Peyer's patch (tissue), 4 donors: ENCODE data around the gene TMEM266. TPM values are rescaled to one million over a fixed set of nuclear protein-coding genes. Genes with fewer than 3 reads are reported as not detected.

Source experiments
- DNase-seq, 3 donors: peaks; one replicate each; pipeline ENCODE4 v3.0.0-alpha.2; 2017 to 2019
- H3K27ac ChIP-seq, 4 donors: fragments of 200-600 bp; sonication (generic); one replicate each; pipeline ENCODE4 v1.5.1; 2016 to 2019
- H3K27me3 ChIP-seq, 2 donors: fragments of 200-600 bp; sonication (generic); one replicate each; pipeline ENCODE4 v1.5.1; 2019
- H3K36me3 ChIP-seq, 3 donors: fragments of 200-600 bp; sonication (generic); one replicate each; pipeline ENCODE4 v1.5.1; 2016 to 2019
- H3K4me1 ChIP-seq, 4 donors: fragments of 200-600 bp; sonication (generic); one replicate each; pipeline ENCODE4 v1.5.1; 2016 to 2019
- H3K4me3 ChIP-seq, 4 donors: fragments of 200-600 bp; sonication (generic); 1 replicate in 3 of 4; 2 replicates in 1 of 4; pipeline ENCODE4 v1.5.1; 2016 to 2019; ENCODE audit warnings: mild to moderate bottlenecking in 1 of 4
- H3K9me3 ChIP-seq, 4 donors: fragments of 200-600 bp; sonication (generic); one replicate each; pipeline ENCODE4 v1.5.1; 2016 to 2019; ENCODE audit warnings: mild to moderate bottlenecking in 1 of 4
- CTCF ChIP-seq, 6 experiments: fragments of 450-650 bp in 4 of 6; fragments of 200-600 bp in 2 of 6; sonication (generic) in 1 of 6; IDR thresholded peaks; one replicate each; pipeline ENCODE4 v1.5.1; 2017 to 2019; ENCODE audit warnings: antibody characterized with exemption in 6 of 6, mild to moderate bottlenecking in 3 of 6, moderate library complexity in 1 of 6
- POLR2A ChIP-seq, 2 donors: fragments of 450-650 bp; IDR thresholded peaks; one replicate each; pipeline ENCODE4 v1.5.1; 2017; ENCODE audit warnings: antibody characterized with exemption in 2 of 2, mild to moderate bottlenecking in 2 of 2, moderate library complexity in 2 of 2
- total RNA-seq, 4 donors: library from RNA; depleted of rRNA; stranded (reverse); fragments of >200 nt; gene quantifications; one replicate each; pipeline ENCODE4 v1.1.0, GENCODE V29; 2016

Gene TMEM266
- total RNA-seq, 4 donors from 2014 or later: not detected

- Histone ChIP-seq H3K4me3 (no peak overlapping the region), H3K27me3 (no peaks in the 10 kb centered on the region), H3K9me3 (no peaks in the 10 kb centered on the region), H3K36me3 (no peaks in the 10 kb centered on the region), H3K4me1 (no peaks in the 10 kb centered on the region), H3K27ac (no peak overlapping the region)
- TF ChIP-seq POLR2A (IDR thresholded peaks at IDR 0.05): no peak
- no peak for TF ChIP-seq CTCF (IDR thresholded peaks at IDR 0.05)
- DNase-seq: no peak
These were observed 121.9 kb downstream of the TMEM266 start for GRCh38 chr15:76181705-76182107.

GRCh38 chr15:76183930-76184649, 124.3 kb downstream of the TMEM266 start:
- Histone ChIP-seq H3K4me1 (no peaks in the 10 kb centered on the region), H3K36me3 (no peaks in the 10 kb centered on the region), H3K27ac (no peak overlapping the region), H3K9me3 (no peaks in the 10 kb centered on the region), H3K27me3 (no peaks in the 10 kb centered on the region), H3K4me3 (no peak overlapping the region)
- DNase-seq: no peak
- TF ChIP-seq CTCF (IDR thresholded peaks at IDR 0.05) (no peak), POLR2A (IDR thresholded peaks at IDR 0.05) (no peak)

- DNase-seq: no peak
- Histone ChIP-seq H3K9me3 (no peaks in the 10 kb centered on the region), H3K36me3 (no peaks in the 10 kb centered on the region), H3K4me1 (no peaks in the 10 kb centered on the region), H3K27ac (no peak overlapping the region), H3K4me3 (no peak overlapping the region), H3K27me3 (no peaks in the 10 kb centered on the region)
- no peak for TF ChIP-seq POLR2A (IDR thresholded peaks at IDR 0.05)
- no peak for TF ChIP-seq CTCF (IDR thresholded peaks at IDR 0.05)
These were observed 124.9 kb downstream of the TMEM266 start for GRCh38 chr15:76184650-76185035.

GRCh38 chr15:76185716-76186115, 125.9 kb downstream of the TMEM266 start:
- peak in 4 of 6 experiments; percentile 25 to 50 (median 43) for TF ChIP-seq CTCF (IDR thresholded peaks at IDR 0.05)
- TF ChIP-seq POLR2A (IDR thresholded peaks at IDR 0.05): no peak
- Histone ChIP-seq H3K36me3 (no peaks in the 10 kb centered on the region), H3K9me3 (no peaks in the 10 kb centered on the region), H3K27ac (no peak overlapping the region), H3K27me3 (no peaks in the 10 kb centered on the region), H3K4me3 (no peak overlapping the region), H3K4me1 (peaks cover 0 to 5% (median 0%) of the 10 kb centered on the region in 4 donors)
- DNase-seq: no peak

GRCh38 chr15:76187163-76187562, 127.4 kb downstream of the TMEM266 start:
- Histone ChIP-seq H3K4me1 (peaks cover 0 to 17% (median 4%) of the 10 kb centered on the region in 4 donors), H3K9me3 (no peaks in the 10 kb centered on the region), H3K27me3 (peaks cover 0 to 7% of the 10 kb centered on the region in 2 donors), H3K4me3 (no peak overlapping the region), H3K27ac (no peak overlapping the region), H3K36me3 (no peaks in the 10 kb centered on the region)
- TF ChIP-seq POLR2A (IDR thresholded peaks at IDR 0.05): no peak
- TF ChIP-seq CTCF (IDR thresholded peaks at IDR 0.05): no peak
- DNase-seq: no peak
